ENCODE data around the gene TCTN2.

DNA sequence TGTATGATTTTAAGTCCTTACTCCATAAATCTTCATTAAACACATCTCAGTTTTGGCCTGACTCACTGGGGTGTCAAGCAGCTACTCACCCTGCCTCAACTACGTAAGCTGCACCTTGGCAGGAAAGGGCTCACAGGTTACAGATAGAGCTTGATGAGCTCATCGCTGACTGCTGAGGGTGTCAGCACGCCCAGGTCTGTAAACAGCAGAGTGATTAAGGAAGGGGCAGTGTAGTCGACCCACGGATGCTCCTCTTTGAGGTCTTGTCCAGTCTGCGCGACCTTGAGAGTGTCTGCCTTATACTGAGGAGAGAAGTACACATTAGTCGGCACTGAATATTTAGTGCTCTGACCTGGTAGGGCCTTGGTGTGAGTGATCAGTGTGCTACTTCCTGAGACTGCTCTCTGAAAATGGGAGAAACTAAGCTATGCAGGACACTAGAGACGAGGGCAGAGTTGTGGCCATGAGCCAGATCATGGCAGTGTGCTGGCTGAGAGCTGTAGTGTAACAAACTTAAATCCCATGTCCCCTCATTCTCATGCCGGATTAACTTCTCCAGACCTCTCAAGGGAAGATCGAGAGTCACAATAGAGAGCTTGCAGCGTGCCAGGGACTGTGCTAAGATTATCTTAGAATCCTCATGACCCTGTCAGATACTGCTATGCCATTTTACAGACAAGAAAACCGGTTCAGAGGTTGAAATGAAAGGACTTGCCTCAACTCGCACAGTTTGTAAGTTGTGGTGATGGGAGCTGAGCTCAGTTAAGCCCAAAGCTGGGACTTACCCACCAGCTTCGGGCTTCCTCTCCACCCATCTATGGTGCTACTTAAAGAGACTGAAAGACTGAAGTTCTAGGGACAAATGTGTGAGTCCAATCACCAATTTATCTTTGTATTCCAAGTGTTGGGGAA is 49.0 kb upstream of the TCTN2 start:
- TF ChIP-seq, protein P1, sequence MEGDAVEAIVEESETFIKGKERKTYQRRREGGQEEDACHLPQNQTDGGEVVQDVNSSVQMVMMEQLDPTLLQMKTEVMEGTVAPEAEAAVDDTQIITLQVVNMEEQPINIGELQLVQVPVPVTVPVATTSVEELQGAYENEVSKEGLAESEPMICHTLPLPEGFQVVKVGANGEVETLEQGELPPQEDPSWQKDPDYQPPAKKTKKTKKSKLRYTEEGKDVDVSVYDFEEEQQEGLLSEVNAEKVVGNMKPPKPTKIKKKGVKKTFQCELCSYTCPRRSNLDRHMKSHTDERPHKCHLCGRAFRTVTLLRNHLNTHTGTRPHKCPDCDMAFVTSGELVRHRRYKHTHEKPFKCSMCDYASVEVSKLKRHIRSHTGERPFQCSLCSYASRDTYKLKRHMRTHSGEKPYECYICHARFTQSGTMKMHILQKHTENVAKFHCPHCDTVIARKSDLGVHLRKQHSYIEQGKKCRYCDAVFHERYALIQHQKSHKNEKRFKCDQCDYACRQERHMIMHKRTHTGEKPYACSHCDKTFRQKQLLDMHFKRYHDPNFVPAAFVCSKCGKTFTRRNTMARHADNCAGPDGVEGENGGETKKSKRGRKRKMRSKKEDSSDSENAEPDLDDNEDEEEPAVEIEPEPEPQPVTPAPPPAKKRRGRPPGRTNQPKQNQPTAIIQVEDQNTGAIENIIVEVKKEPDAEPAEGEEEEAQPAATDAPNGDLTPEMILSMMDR (IDR thresholded peaks at IDR 0.05; ENCODE audit: low read length): no peak
- TF ChIP-seq EZH2 (optimal IDR thresholded peaks at IDR 0.05; ENCODE audit: low read depth, low read length) (no peak), EZH2phosphoT487 (IDR thresholded peaks at IDR 0.05; ENCODE audit: low read length) (no peak)
